HFFc6 (cell line): ENCODE results near the gene ARL2. TPM values are rescaled to one million over a fixed set of nuclear protein-coding genes. Genes with fewer than 3 reads are reported as not detected.

ENCODE experiments used
- DNase-seq: peaks from one replicate; pipeline ENCODE4 v3.0.0-alpha.2; 2018
- H3K27ac Mint-ChIP-seq: 2 replicates; pipeline ENCODE4 v1.8.0; 2020; ENCODE audit warnings: mild to moderate bottlenecking, mixed read lengths
- H3K27me3 Mint-ChIP-seq: 2 replicates; pipeline ENCODE4 v1.8.0; 2021; ENCODE audit warnings: mild to moderate bottlenecking, moderate library complexity, mixed read lengths; ENCODE audit not compliant: insufficient read depth
- H3K36me3 Mint-ChIP-seq: 2 replicates; pipeline ENCODE4 v1.8.0; 2021; ENCODE audit warnings: low read depth, mixed read lengths
- H3K4me1 Mint-ChIP-seq: 2 replicates; pipeline ENCODE4 v1.8.0; 2020; ENCODE audit warnings: low read depth, mixed read lengths
- H3K4me3 Mint-ChIP-seq: 2 replicates; pipeline ENCODE4 v1.8.0; 2020; ENCODE audit warnings: mild to moderate bottlenecking, moderate library complexity, mixed read lengths
- H3K9me3 Mint-ChIP-seq: 2 replicates; pipeline ENCODE4 v1.8.0; 2020; ENCODE audit warnings: mild to moderate bottlenecking, mixed read lengths
- total RNA-seq, 6 experiments: library from RNA; stranded (reverse); fragmentation: NEBNext Ultra II Directional; extraction: Animal tissue kit (Norgen Biotek cat#: 25700); gene quantifications; 2 replicates in 1 of 6; 3 replicates in 5 of 6; pipeline ENCODE4 v1.2.3, GENCODE V29; 2021
- TF ChIP-seq, protein P1 (sequence below): fragments of 200-600 bp; sonication (generic); IDR thresholded peaks from 2 replicates; pipeline ENCODE4 v1.5.0; 2021; ENCODE audit warnings: antibody characterized with exemption, mild to moderate bottlenecking

Gene ARL2
- total RNA-seq, 6 experiments from 2014 or later: 76.9 to 92.1 (median 87.2) TPM

- H3K36me3 Mint-ChIP-seq: no peaks in the 10 kb centered on the region
- no peak overlapping the region for H3K4me3 Mint-ChIP-seq
- TF ChIP-seq, protein P1, sequence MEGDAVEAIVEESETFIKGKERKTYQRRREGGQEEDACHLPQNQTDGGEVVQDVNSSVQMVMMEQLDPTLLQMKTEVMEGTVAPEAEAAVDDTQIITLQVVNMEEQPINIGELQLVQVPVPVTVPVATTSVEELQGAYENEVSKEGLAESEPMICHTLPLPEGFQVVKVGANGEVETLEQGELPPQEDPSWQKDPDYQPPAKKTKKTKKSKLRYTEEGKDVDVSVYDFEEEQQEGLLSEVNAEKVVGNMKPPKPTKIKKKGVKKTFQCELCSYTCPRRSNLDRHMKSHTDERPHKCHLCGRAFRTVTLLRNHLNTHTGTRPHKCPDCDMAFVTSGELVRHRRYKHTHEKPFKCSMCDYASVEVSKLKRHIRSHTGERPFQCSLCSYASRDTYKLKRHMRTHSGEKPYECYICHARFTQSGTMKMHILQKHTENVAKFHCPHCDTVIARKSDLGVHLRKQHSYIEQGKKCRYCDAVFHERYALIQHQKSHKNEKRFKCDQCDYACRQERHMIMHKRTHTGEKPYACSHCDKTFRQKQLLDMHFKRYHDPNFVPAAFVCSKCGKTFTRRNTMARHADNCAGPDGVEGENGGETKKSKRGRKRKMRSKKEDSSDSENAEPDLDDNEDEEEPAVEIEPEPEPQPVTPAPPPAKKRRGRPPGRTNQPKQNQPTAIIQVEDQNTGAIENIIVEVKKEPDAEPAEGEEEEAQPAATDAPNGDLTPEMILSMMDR: no peak
- no peaks in the 10 kb centered on the region for H3K4me1 Mint-ChIP-seq
- DNase-seq: no peak
- H3K27me3 Mint-ChIP-seq: peaks cover 10% of the 10 kb centered on the region
- no peaks in the 10 kb centered on the region for H3K9me3 Mint-ChIP-seq
- no peak overlapping the region for H3K27ac Mint-ChIP-seq
Measured at GRCh38 chr11:65051398-65051858, 37.5 kb downstream of the ARL2 start.

- Mint-ChIP-seq H3K4me3 (no peak overlapping the region), H3K27me3 (peaks cover 12% of the 10 kb centered on the region)
Measured at GRCh38 chr11:65053827-65054508, 40.0 kb downstream of the ARL2 start.

GRCh38 chr11:65055538-65055937, 41.6 kb downstream of the ARL2 start:
- no peak for DNase-seq
- H3K4me1 Mint-ChIP-seq: no peaks in the 10 kb centered on the region
- H3K9me3 Mint-ChIP-seq: no peaks in the 10 kb centered on the region
- H3K27me3 Mint-ChIP-seq: peaks cover 19% of the 10 kb centered on the region
- no peaks in the 10 kb centered on the region for H3K36me3 Mint-ChIP-seq
- no peak overlapping the region for H3K4me3 Mint-ChIP-seq
- H3K27ac Mint-ChIP-seq: no peak overlapping the region
- TF ChIP-seq, protein P1: no peak

More at GRCh38 chr11:65053827-65054508, 40.0 kb downstream of the ARL2 start:
- Mint-ChIP-seq H3K9me3 (no peaks in the 10 kb centered on the region), H3K27ac (no peak overlapping the region), H3K36me3 (no peaks in the 10 kb centered on the region), H3K4me1 (no peaks in the 10 kb centered on the region)
- TF ChIP-seq, protein P1: no peak
- no peak for DNase-seq

- Mint-ChIP-seq H3K27me3 (peaks cover 18% of the 10 kb centered on the region), H3K4me3 (no peak overlapping the region), H3K27ac (no peak overlapping the region), H3K36me3 (no peaks in the 10 kb centered on the region), H3K4me1 (peaks cover 7% of the 10 kb centered on the region; the same call in 1 of the 2 replicates), H3K9me3 (no peaks in the 10 kb centered on the region)
- TF ChIP-seq, protein P1: no peak
- DNase-seq: no peak
Measured at GRCh38 chr11:65056999-65057398, 43.0 kb downstream of the ARL2 start.

DNA sequence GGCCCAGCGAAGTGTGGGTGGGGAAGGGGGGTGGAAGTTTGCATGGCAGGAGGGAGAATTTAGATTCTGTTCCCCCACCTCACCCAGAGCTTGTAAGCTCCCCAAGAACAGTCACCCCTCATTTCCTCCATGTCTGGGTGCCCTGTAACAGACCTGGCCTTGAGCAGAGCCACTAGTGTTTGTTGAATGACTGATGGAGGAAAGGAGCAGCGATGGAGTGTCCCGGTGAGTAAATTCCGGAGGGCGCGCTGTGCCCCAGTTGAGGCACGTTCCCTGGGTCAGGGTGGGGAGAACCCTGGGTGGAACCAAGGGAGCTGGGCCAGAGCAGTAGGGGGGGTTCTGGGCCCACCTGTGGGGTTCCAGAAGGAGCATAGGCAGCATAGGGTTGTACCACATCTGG, 43.6 kb downstream of the ARL2 start:
- TF ChIP-seq, protein P1: no peak
- H3K27ac Mint-ChIP-seq: no peak overlapping the region
- H3K36me3 Mint-ChIP-seq: no peaks in the 10 kb centered on the region
- H3K4me3 Mint-ChIP-seq: no peak overlapping the region
- no peaks in the 10 kb centered on the region for H3K9me3 Mint-ChIP-seq
- H3K27me3 Mint-ChIP-seq: peaks cover 18% of the 10 kb centered on the region
- DNase-seq: no peak
- H3K4me1 Mint-ChIP-seq: peaks cover 7% of the 10 kb centered on the region; the same call in 1 of the 2 replicates
